Measurements from ENCODE around the gene TXNDC12.

The TXNDC12 gene

GRCh38 chr1:51990478-51990965 is 64.5 kb downstream of the TXNDC12 start, which contains the start of gene RAB3B:
Gene RAB3B (minus strand): TSS chr1:51990700. CDS start chr1:51977117, 13,583 bp downstream.
- peak; percentile 63 for DNase-seq

DNA sequence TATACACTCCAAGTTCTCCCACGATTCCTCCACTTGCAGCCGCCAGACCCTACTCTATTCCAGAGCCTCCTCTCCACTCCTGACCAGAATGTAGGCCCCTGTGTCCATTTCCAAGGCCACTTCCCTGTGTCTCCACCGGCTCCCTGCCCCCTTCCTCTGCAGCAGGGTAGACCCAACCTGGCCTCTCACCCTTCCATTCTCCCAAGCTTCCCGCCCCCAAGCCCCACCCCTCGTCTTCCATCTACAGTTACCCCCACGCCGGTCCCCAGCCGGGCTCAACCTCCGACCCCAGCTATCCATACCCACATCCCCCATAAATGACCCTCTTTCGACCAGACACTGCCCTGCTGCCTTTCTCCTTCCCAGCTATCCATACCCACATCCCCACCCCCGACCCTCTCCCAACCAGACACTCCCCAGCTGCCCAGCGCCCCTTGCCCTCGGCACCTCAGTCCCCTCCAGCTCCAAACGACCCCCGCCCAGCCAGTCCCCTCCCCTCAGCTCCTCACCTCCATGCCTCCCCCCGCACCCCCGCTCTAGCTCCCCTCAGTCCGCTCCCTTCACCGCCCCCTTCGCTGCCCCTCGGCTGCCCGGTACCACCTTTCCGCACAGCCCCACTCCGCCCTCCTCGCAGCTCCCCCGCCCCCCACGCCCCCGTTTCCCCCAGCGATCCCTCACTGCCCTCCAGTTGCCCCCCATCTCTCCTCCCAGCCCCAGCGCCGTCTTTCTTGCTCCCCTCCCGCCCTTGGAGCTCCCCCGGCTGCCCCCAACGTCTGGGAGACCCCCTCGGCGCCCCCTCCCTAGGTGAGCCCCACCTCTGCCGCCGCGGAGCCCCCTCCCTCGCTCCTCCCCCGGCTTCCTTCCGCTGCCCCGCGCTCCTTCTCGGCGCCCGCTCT is 65.2 kb downstream of the TXNDC12 start:
- DNase-seq: no peak

DNA sequence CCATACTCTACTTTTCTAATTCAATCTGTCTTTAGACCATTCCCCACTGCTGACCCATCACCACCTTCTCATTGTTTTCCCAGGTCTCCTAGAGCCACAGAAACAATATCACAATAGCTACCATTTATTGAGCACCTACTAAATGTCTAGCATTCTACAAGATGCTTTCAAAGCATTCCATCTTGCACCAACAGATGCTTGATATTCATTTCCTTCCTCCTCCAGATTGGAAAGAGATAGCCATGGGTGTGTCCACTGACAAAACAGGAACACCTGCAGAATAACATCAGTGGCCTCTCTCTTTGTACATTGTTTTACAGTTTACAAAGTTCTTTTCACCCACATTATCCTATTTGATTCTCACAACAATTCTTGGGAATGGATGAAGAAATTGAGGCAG is 66.7 kb downstream of the TXNDC12 start:
- no peak for DNase-seq

GRCh38 chr1:51986718-51987117 is 68.3 kb downstream of the TXNDC12 start:
- DNase-seq: no peak

DNA sequence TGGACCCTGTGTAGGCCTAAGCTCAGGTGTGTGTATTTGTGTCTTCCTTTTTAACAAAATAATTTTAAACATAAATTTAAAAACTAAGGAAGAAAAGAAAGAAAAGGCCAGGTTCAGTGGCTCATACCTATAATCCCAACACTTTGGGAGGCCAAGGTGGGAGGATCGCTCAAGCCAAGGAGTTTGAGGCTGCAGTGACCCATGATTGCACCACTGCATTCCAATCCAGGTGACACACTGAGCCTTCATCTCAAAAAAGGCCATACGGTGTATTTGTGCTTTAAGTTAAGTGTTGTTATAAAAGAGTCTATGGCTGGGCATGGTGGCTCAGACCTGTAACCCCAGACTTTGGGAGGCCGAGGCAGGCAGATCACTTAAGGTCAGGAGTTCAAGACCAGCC is 72.8 kb downstream of the TXNDC12 start:
- DNase-seq: no peak

- DNase-seq: no peak
These were observed 73.4 kb downstream of the TXNDC12 start for GRCh38 chr1:51981555-51981954.

- no peak for DNase-seq
These were observed 76.9 kb downstream of the TXNDC12 start for GRCh38 chr1:51978099-51978498.

DNA sequence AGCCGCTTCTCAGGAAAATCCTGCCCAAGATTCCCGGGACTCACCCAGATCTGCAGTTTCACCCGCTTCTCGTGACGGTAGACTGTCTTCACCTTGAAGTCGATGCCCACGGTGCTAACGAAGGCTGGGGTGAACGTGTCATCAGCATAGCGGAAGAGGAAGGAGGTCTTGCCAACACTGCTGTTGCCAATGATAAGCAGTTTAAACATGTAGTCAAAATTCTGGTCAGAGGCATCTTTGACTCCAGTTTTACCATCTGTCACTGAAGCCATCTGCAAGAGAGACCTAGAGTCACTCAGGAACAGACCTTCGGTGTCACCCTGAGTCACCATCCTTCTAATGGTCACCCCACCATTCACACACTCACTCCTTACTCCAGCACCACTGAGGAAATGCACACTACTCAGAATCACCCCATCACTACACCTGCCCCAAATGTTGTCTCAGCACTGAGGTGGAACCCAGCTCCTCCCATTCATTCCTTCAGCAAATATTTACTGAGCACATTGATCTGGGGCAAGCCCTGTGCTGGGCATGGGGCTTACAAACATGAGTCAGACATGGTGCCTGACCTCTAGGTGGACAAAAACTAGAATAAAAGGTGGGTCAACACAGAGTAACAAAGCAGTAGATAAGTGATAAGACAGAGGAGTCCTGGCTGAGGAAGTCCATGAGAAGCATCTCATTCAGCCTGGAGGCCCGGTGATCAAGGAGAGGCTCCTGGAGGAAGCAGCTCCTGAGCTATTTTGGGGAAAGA is 78.0 kb downstream of the TXNDC12 start:
- DNase-seq: no peak

- no peak for DNase-seq
These were observed 81.2 kb downstream of the TXNDC12 start for GRCh38 chr1:51973587-51974474.

Measured in right hindlimb (tissue), 1 donor.